HepG2 (cell line): ENCODE results near the gene ATPAF2. TPM values are rescaled to one million over a fixed set of nuclear protein-coding genes. Genes with fewer than 3 reads are reported as not detected.

Source experiments
- ATF1 ChIP-seq: IDR thresholded peaks from 2 replicates; pipeline ENCODE4 v1.6.1; 2016; ENCODE audit warnings: mild to moderate bottlenecking, control low read depth
- CSRNP1 ChIP-seq: sonication (generic); formaldehyde crosslinking; IDR thresholded peaks from 2 replicates; pipeline ENCODE4 v1.8.1; 2023; ENCODE audit warnings: mild to moderate bottlenecking, missing genetic modification reagents
- HNF1A ChIP-seq, 2 experiments: sonication (generic) in 1 of 2; formaldehyde crosslinking in 1 of 2; IDR thresholded peaks; 2 replicates each; pipeline versions ENCODE4 v1.4.0 to v1.6.1; 2016 to 2020; ENCODE audit warnings: borderline replicate concordance in 1 of 2, low read depth in 1 of 2, mild to moderate bottlenecking in 1 of 2, missing genetic modification reagents in 1 of 2
- HNRNPK ChIP-seq: fragments of 200-400 bp; formaldehyde crosslinking; IDR thresholded peaks from 2 replicates; pipeline ENCODE4 v1.6.1; 2018; ENCODE audit warnings: low read length, low read depth, moderate library complexity, mild to moderate bottlenecking; ENCODE audit not compliant: poor library complexity, severe bottlenecking
- HOXD1 ChIP-seq: sonication (generic); formaldehyde crosslinking; IDR thresholded peaks from 2 replicates; pipeline ENCODE4 v1.5.0; 2020; ENCODE audit warnings: missing genetic modification reagents
- KDM4B ChIP-seq: sonication (generic); formaldehyde crosslinking; IDR thresholded peaks from 2 replicates; pipeline ENCODE4 v1.4.0; 2020; ENCODE audit warnings: missing genetic modification reagents
- PHF5A ChIP-seq: IDR thresholded peaks from one replicate; pipeline ENCODE4 v1.6.1; 2018; ENCODE audit warnings: low read depth, missing genetic modification reagents; ENCODE audit not compliant: unreplicated experiment
- POLR2G ChIP-seq: fragments of 200-400 bp; formaldehyde crosslinking; IDR thresholded peaks from 2 replicates; pipeline ENCODE4 v1.6.1; 2018; ENCODE audit warnings: mild to moderate bottlenecking, low read depth, low read length, moderate library complexity
- RFX5 ChIP-seq: IDR thresholded peaks from 2 replicates; pipeline ENCODE4 v1.6.1; 2011; ENCODE audit warnings: low read depth, low read length, improper control_type of control experiment
- SRF ChIP-seq: IDR thresholded peaks from 2 replicates; pipeline ENCODE4 v1.6.1; 2011; ENCODE audit warnings: mild to moderate bottlenecking, low read depth, low read length, moderate library complexity
- TEAD2 ChIP-seq: sonication (generic); formaldehyde crosslinking; IDR thresholded peaks from 2 replicates; pipeline ENCODE4 v1.9.0; 2021; ENCODE audit warnings: missing genetic modification reagents
- TFDP1 ChIP-seq: IDR thresholded peaks from 2 replicates; pipeline ENCODE4 v1.6.1; 2016; ENCODE audit warnings: missing compliant biosample characterization, missing genetic modification reagents, borderline replicate concordance
- ZKSCAN8 ChIP-seq: IDR thresholded peaks from 2 replicates; pipeline ENCODE4 v1.6.1; 2016; ENCODE audit warnings: borderline replicate concordance, missing genetic modification reagents, missing compliant biosample characterization
- ZNF343 ChIP-seq: sonication (generic); formaldehyde crosslinking; IDR thresholded peaks from 2 replicates; pipeline ENCODE4 v1.4.0; 2020; ENCODE audit warnings: mild to moderate bottlenecking, missing genetic modification reagents
- ZNF513 ChIP-seq: sonication (generic); formaldehyde crosslinking; conservative IDR thresholded peaks from 2 replicates; pipeline ENCODE4 v1.5.0; 2020; ENCODE audit warnings: missing genetic modification reagents
- ZNF547 ChIP-seq: sonication (generic); formaldehyde crosslinking; IDR thresholded peaks from 2 replicates; pipeline ENCODE4 v1.5.1; 2020; ENCODE audit warnings: mild to moderate bottlenecking, missing genetic modification reagents
- ZNF556 ChIP-seq: sonication (generic); formaldehyde crosslinking; IDR thresholded peaks from 2 replicates; pipeline ENCODE4 v1.4.0; 2020; ENCODE audit warnings: mild to moderate bottlenecking, missing genetic modification reagents, borderline replicate concordance
- ZNF644 ChIP-seq: IDR thresholded peaks from 2 replicates; pipeline ENCODE4 v1.6.1; 2016; ENCODE audit warnings: low read depth
- polyA plus RNA-seq, 8 experiments: library from polyadenylated mRNA; depleted of rRNA in 3 of 8; stranded (reverse) in 7 of 8; unstranded in 1 of 8; fragments of >200 nt; fragmentation: Illumina TruSeq in 4 of 8; extraction: Trizol in 4 of 8; gene quantifications; 2 replicates each; pipeline versions ENCODE4 v1.2.1 to v1.2.3, GENCODE V29; 2011 to 2016; ENCODE audit warnings: low read depth in 4 of 8, missing spikeins in 1 of 8, mixed read lengths in 1 of 8; ENCODE audit not compliant: insufficient read depth in 1 of 8
- total RNA-seq, 5 experiments: library from RNA; depleted of rRNA; stranded (reverse); fragments of >200 nt; fragmentation: Illumina TruSeq; extraction: Trizol; gene quantifications; 2 replicates each; pipeline ENCODE4 v1.2.3, GENCODE V29; 2016; ENCODE audit warnings: low read depth in 1 of 5

The ATPAF2 gene
- total and polyA plus RNA-seq, 2 of the 13 experiments (the other 11 are each of a cell fraction or from before 2014, with no cell fraction given), result 15.0 to 16.5 TPM

GRCh38 chr17:18087610-18088491 is 48.9 kb upstream of the ATPAF2 start, which contains the start of gene DRG2 (continued):
- TF ChIP-seq ZNF644 (CRISPR knock-in tag), result peak; percentile 51; the same call in 1 of the 2 replicates
- TF ChIP-seq ATF1, result peak; percentile 55; the same call in 1 of the 2 replicates
- TF ChIP-seq ZNF513 (CRISPR knock-in tag), result no peak
- TF ChIP-seq CSRNP1 (CRISPR knock-in tag), result peak; percentile 89
- peak; percentile 21; the same call in 1 of the 2 replicates for TF ChIP-seq HNF1A (IDR thresholded peaks at IDR 0.05; ENCODE audit: low read depth)
- peak; percentile 84; the same call in 1 of the 2 replicates for TF ChIP-seq HNF1A (CRISPR knock-in tag; IDR thresholded peaks at IDR 0.05; ENCODE audit: borderline replicate concordance)
- TF ChIP-seq ZNF547, result peak; percentile 94
- TF ChIP-seq PHF5A, result peak; percentile 100
- no peak; the same call in 1 of the 2 replicates for TF ChIP-seq SRF
- peak; percentile 91; the same call in 1 of the 2 replicates for TF ChIP-seq ZKSCAN8
- TF ChIP-seq TFDP1 (CRISPR knock-in tag), result peak; percentile 70; the same call in 1 of the 2 replicates
- peak; percentile 80; the same call in 1 of the 2 replicates for TF ChIP-seq ZNF343 (CRISPR knock-in tag)
- TF ChIP-seq HOXD1, result peak; percentile 94
- peak; percentile 98 for TF ChIP-seq KDM4B
- TF ChIP-seq RFX5, result no peak
- peak; percentile 87 for TF ChIP-seq POLR2G
- no peak for TF ChIP-seq TEAD2 (CRISPR knock-in tag)
- peak; percentile 100 for TF ChIP-seq ZNF556 (CRISPR knock-in tag)
- TF ChIP-seq HNRNPK, result peak; percentile 15
